Pancreas (tissue), 10 donors: ENCODE measurements around the gene GPC5. TPM values are rescaled to one million over a fixed set of nuclear protein-coding genes. Genes with fewer than 3 reads are reported as not detected.

Experiments used
- ATAC-seq, 4 donors: fragments of 200-7000 bp; cut with Tn5 transposase; one replicate each; pipeline versions ENCODE4 v1.8.0 to v1.9.1; 2020; ENCODE audit warnings: mild to moderate bottlenecking in 4 of 4, moderate library complexity in 4 of 4
- DNase-seq, 6 donors: peaks; one replicate each; pipeline ENCODE4 v3.0.0-alpha.2; 2020
- FAIRE-seq: peaks from 2 replicates; lab custom pipeline; 2012; peaks lifted over from hg19 to GRCh38; lab: Jason Lieb, UNC
- H3K27ac ChIP-seq, 4 donors: fragments of 200-600 bp; sonication (generic); 1 replicate in 3 of 4; 2 replicates in 1 of 4; pipeline versions ENCODE4 v1.5.0 to v1.8.0; 2020
- H3K27me3 ChIP-seq, 4 donors: fragments of 200-600 bp; one replicate each; pipeline ENCODE4 v1.8.0; 2021
- H3K36me3 ChIP-seq, 3 donors: fragments of 200-600 bp; sonication (generic) in 1 of 3; one replicate each; pipeline versions ENCODE4 v1.5.0 to v1.8.0; 2020 to 2021
- H3K4me1 ChIP-seq, 3 donors: fragments of 200-600 bp; one replicate each; pipeline ENCODE4 v1.8.0; 2021
- H3K4me3 ChIP-seq, 4 donors: fragments of 200-600 bp; sonication (generic) in 2 of 4; one replicate each; pipeline versions ENCODE4 v1.5.0 to v1.8.0; 2020 to 2021
- H3K9me3 ChIP-seq, 4 donors: fragments of 200-600 bp; one replicate each; pipeline ENCODE4 v1.8.0; 2021
- CTCF ChIP-seq, 4 donors: fragments of 200-600 bp; sonication (generic) in 3 of 4; IDR thresholded peaks; one replicate each; pipeline versions ENCODE4 v1.5.0 to v1.8.0; 2021; ENCODE audit warnings: antibody characterized with exemption in 4 of 4
- WGBS, 2 donors: extraction: QIAGEN DNeasy Blood & Tissue Kit; methylation state at CpG; one replicate each; pipeline ENCODE4 v1.1.7; 2013; 5-methylcytosine and 5-hydroxymethylcytosine counted together
- intact Hi-C, 3 donors: fragments of 100-400 bp; cut with DNase I; formaldehyde crosslinking; loops; one replicate each; pipeline versions ENCODE4 v1.11.1 to v1.14.2; 2022
- polyA plus RNA-seq, 2 donors: library from polyadenylated mRNA; stranded (reverse); fragments of 200-250 nt; gene quantifications; one replicate each; pipeline ENCODE4 v1.2.3, GENCODE V29; 2013
- total RNA-seq, 6 donors: library from RNA; stranded (reverse); fragmentation: NEBNext Ultra II Directional in 4 of 6; extraction: Animal tissue kit (Norgen Biotek cat#: 25700) in 4 of 6; gene quantifications; one replicate each; pipeline versions ENCODE4 v1.2.1 to v1.2.4, GENCODE V29; 2021 to 2023
- donor health status: healthy with polysubstance abuse.
- donor health status: DM: no; HTN: no; CAD: no; lungs with moderate emphysema.
- donor health status: DM: no; HTN: no; CAD: no.
- donor health status: control.
- donor health status: control.
- donor health status: Bipolar disorder and iron deficiency.
- donor health status: DM: yes; HTN: yes; CAD: no.
- donor health status: DM: no; HTN: no; CAD: no.
- donor health status: DM: no; HTN: no; CAD: no.
- donor health status: DM: yes; HTN: yes; CAD: no.

The GPC5 gene
- total and polyA plus RNA-seq, 8 donors, result 0.12 to 0.35 (median 0.35) TPM; not detected in 5

- TF ChIP-seq CTCF (IDR thresholded peaks at IDR 0.05), result no peak
- no peaks in the 10 kb centered on the region for H3K9me3 ChIP-seq
- no peaks in the 10 kb centered on the region for H3K4me1 ChIP-seq
- no peak for FAIRE-seq
- H3K36me3 ChIP-seq, result no peaks in the 10 kb centered on the region
- no peak overlapping the region for H3K4me3 ChIP-seq
- H3K27me3 ChIP-seq, result no peaks in the 10 kb centered on the region
- DNase-seq, result no peak
- no peak for ATAC-seq
- H3K27ac ChIP-seq, result no peak overlapping the region
- intact Hi-C loops, result no loop called here
Observed at GRCh38 chr13:92566767-92567166, 1168.3 kb downstream of the GPC5 start.

- 25 to 34% methylated on average over 4 of the region's 4 CpGs for WGBS, 2 donors
- ATAC-seq, result no peak
- DNase-seq, result no peak
Observed at GRCh38 chr13:92572190-92572589, 1173.8 kb downstream of the GPC5 start.

GRCh38 chr13:92573467-92574057 is 1175.1 kb downstream of the GPC5 start:
- FAIRE-seq (no peak), ATAC-seq (peak in 3 of 4 donors; percentile 52 to 74 (median 61)), DNase-seq (no peak)
- Histone ChIP-seq H3K4me1 (no peaks in the 10 kb centered on the region), H3K4me3 (no peak overlapping the region), H3K9me3 (no peaks in the 10 kb centered on the region), H3K27ac (no peak overlapping the region), H3K36me3 (no peaks in the 10 kb centered on the region), H3K27me3 (no peaks in the 10 kb centered on the region)
- WGBS, 2 donors, result 55 to 61% methylated on average over 10 of the region's 10 CpGs
- TF ChIP-seq CTCF (IDR thresholded peaks at IDR 0.05), result no peak
- intact Hi-C loops, result no loop called here

More at GRCh38 chr13:92572190-92572589, 1173.8 kb downstream of the GPC5 start:
- Histone ChIP-seq H3K4me1 (no peaks in the 10 kb centered on the region), H3K36me3 (no peaks in the 10 kb centered on the region), H3K27ac (no peak overlapping the region), H3K4me3 (no peak overlapping the region), H3K27me3 (no peaks in the 10 kb centered on the region), H3K9me3 (no peaks in the 10 kb centered on the region)
- no peak for FAIRE-seq
- no peak for TF ChIP-seq CTCF (IDR thresholded peaks at IDR 0.05)
- intact Hi-C loops, result no loop called here

- no peak overlapping the region for H3K27ac ChIP-seq
- intact Hi-C loops, result no loop called here
- no peaks in the 10 kb centered on the region for H3K9me3 ChIP-seq
- no peak overlapping the region for H3K4me3 ChIP-seq
- WGBS, 2 donors, result 41 to 66% methylated on average over 1 of the region's 1 CpG
- no peak for TF ChIP-seq CTCF (IDR thresholded peaks at IDR 0.05)
- DNase-seq, result no peak
- no peaks in the 10 kb centered on the region for H3K4me1 ChIP-seq
- ATAC-seq, result no peak
- no peaks in the 10 kb centered on the region for H3K27me3 ChIP-seq
- no peak for FAIRE-seq
- H3K36me3 ChIP-seq, result no peaks in the 10 kb centered on the region
Observed at GRCh38 chr13:92574499-92574898, 1176.1 kb downstream of the GPC5 start.

GRCh38 chr13:92575777-92576176 is 1177.4 kb downstream of the GPC5 start:
- Histone ChIP-seq H3K4me1 (no peaks in the 10 kb centered on the region), H3K27me3 (no peaks in the 10 kb centered on the region), H3K36me3 (no peaks in the 10 kb centered on the region), H3K4me3 (no peak overlapping the region), H3K27ac (no peak overlapping the region), H3K9me3 (no peaks in the 10 kb centered on the region)
- 73 to 85% methylated on average over 2 of the region's 2 CpGs for WGBS, 2 donors
- ATAC-seq (no peak), FAIRE-seq (no peak), DNase-seq (no peak)
- no peak for TF ChIP-seq CTCF (IDR thresholded peaks at IDR 0.05)
- intact Hi-C loops, result no loop called here
